ES-I3 (cell line): ENCODE data around the gene CFL1.

Experiments
- H3K36me3 ChIP-seq: 2 replicates; pipeline ENCODE4 v1.6.1; 2013; ENCODE audit warnings: mild to moderate bottlenecking, low read length, control low read depth, moderate library complexity; ENCODE audit not compliant: insufficient read depth
- H3K4me1 ChIP-seq: 2 replicates; pipeline ENCODE4 v1.6.1; 2013; ENCODE audit warnings: mild to moderate bottlenecking, control low read depth, low read length; ENCODE audit not compliant: insufficient read depth
- H3K9ac ChIP-seq: 2 replicates; pipeline ENCODE4 v1.6.1; 2013; ENCODE audit warnings: low read depth, mild to moderate bottlenecking, low read length, moderate library complexity
- H3K9me3 ChIP-seq: 2 replicates; pipeline ENCODE4 v1.6.1; 2013; ENCODE audit warnings: mild to moderate bottlenecking, low read length, moderate library complexity; ENCODE audit not compliant: control insufficient read depth, insufficient read depth

CFL1 gene

DNA sequence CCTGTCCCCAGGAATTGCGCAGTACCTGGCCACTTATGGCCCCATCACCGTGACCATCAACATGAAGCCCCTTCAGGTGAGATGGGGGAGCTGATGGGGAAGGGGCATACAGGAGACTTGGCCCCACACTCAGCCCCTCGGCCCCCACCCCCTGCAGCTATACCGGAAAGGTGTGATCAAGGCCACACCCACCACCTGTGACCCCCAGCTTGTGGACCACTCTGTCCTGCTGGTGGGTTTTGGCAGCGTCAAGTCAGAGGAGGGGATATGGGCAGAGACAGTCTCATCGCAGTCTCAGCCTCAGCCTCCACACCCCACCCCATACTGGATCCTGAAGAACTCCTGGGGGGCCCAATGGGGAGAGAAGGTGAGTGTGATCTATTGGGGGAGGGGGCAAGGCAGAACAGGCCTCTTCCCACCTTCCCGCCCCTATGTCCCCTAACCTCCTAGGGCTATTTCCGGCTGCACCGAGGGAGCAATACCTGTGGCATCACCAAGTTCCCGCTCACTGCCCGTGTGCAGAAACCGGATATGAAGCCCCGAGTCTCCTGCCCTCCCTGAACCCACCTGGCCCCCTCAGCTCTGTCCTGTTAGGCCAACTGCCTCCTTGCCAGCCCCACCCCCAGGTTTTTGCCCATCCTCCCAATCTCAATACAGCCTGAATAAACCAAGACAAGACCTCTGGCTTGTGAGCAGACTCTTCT, 25.2 kb upstream of the CFL1 start:
- no peak overlapping the region for H3K9ac ChIP-seq
- peaks cover 6% of the 10 kb centered on the region for H3K4me1 ChIP-seq
- no peaks in the 10 kb centered on the region for H3K9me3 ChIP-seq
- peaks cover 26% of the 10 kb centered on the region for H3K36me3 ChIP-seq

GRCh38 chr11:65882120-65883057, 24.4 kb upstream of the CFL1 start:
- H3K9ac ChIP-seq: no peak overlapping the region
- peaks cover 26% of the 10 kb centered on the region for H3K36me3 ChIP-seq
- H3K4me1 ChIP-seq: peaks cover 4% of the 10 kb centered on the region
- no peaks in the 10 kb centered on the region for H3K9me3 ChIP-seq

- Histone ChIP-seq H3K4me1 (peaks cover 3% of the 10 kb centered on the region; the same call in 1 of the 2 replicates), H3K36me3 (peaks cover 19% of the 10 kb centered on the region), H3K9me3 (no peaks in the 10 kb centered on the region), H3K9ac (no peak overlapping the region)
Measured at GRCh38 chr11:65880844-65881421, 23.0 kb upstream of the CFL1 start.

DNA sequence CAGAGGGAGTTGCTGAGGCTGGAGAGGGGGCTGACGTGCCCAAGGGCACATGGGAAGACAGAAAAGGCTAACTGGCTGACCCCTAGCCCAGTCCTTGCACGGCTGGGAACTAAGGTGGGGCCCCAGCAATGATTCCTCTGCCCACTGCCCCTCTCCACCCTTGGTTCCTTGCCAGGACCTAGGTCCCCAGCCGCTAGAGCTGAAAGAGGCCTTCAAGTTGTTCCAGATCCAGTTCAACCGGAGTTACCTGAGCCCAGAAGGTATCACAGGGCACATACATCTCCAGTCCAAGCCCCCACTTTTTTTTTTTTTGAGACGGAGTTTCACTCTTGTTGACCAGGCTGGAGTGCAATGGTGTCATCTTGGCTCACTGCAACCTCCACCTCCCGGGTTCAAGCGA, 22.0 kb upstream of the CFL1 start:
- no peak overlapping the region for H3K9ac ChIP-seq
- peaks cover 15% of the 10 kb centered on the region for H3K36me3 ChIP-seq
- peaks cover 3% of the 10 kb centered on the region; the same call in 1 of the 2 replicates for H3K4me1 ChIP-seq
- no peaks in the 10 kb centered on the region for H3K9me3 ChIP-seq

DNA sequence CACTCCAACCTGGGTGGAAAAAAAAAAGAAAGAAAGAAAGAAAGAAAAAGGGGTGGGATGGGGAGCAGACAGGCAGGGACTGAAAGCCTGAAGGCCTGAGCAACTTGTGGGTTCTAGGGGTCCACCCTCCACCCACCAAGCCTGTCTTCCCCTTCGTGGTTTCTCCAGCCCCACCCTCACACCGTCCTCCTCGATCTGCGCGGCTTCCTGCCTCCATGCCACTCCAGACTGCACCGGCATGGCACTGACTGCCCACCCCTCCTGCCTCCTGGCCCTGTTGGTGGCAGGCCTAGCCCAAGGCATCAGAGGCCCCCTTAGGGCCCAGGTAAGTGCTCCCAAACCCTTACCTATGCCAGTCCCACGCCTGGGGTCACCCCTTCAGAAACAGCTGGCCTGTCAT, 21.6 kb upstream of the CFL1 start, which contains the start of gene CTSW:
Gene CTSW (plus strand): TSS at position 221 of the 400 bp plus-strand sequence. CDS start 18 bp downstream, at position 239.
- no peaks in the 10 kb centered on the region for H3K9me3 ChIP-seq
- peaks cover 11% of the 10 kb centered on the region for H3K36me3 ChIP-seq
- H3K4me1 ChIP-seq: peaks cover 3% of the 10 kb centered on the region; the same call in 1 of the 2 replicates
- H3K9ac ChIP-seq: no peak within 1 kb of the TSS

- no peaks in the 10 kb centered on the region for H3K9me3 ChIP-seq
Measured at GRCh38 chr11:65873318-65874156, 15.6 kb upstream of the CFL1 start.

DNA sequence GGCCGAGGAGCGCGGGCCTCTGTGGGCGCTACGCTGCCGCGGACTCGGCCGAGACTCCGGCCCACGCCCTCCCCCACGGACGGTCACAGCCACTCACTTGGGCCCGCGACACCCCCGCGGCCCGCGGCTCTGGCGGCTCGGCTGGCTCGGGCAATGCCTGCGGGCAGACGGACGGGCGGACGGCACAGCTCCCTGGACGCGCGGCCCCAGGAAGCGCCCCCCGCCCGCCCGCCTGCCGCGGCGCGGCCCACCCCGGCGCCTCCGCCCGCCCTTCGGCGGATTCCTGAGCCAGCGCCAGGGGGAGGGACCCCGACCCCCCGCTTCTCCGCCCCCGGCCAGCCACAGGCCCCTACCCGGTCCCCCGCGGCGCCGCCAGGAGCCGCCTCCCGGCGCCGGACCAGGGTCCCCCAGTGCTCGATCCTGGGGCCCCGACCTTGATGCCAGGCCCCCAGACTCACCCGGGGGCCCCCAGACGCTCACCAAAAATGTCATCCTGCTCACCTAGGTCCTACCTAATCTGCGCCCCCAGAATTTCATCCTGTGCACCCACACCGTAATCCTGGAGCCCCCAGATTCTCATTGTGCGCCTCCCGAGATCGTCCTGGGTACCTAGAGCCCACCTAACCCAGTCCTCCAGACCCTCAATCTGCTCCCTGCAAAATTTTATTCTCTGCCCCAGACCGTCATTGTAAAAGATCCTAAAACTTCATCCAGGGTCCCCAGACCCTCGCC, 14.8 kb upstream of the CFL1 start, which contains the start of gene EFEMP2:
Gene EFEMP2 (minus strand): TSS at position 215 of the 732 bp plus-strand sequence. CDS start 446 bp downstream, outside the sequence.
- H3K9me3 ChIP-seq: no peaks in the 10 kb centered on the region
- H3K4me1 ChIP-seq: no peaks in the 10 kb centered on the region
- H3K9ac ChIP-seq: peak within 1 kb of the TSS; percentile 69
- H3K36me3 ChIP-seq: peaks cover 6% of the 10 kb centered on the region; the same call in 1 of the 2 replicates

More at GRCh38 chr11:65873318-65874156, 15.6 kb upstream of the CFL1 start:
- H3K4me1 ChIP-seq: no peaks in the 10 kb centered on the region
- peak overlapping the region; percentile 69; the same call in 1 of the 2 replicates for H3K9ac ChIP-seq
- peaks cover 6% of the 10 kb centered on the region; the same call in 1 of the 2 replicates for H3K36me3 ChIP-seq

DNA sequence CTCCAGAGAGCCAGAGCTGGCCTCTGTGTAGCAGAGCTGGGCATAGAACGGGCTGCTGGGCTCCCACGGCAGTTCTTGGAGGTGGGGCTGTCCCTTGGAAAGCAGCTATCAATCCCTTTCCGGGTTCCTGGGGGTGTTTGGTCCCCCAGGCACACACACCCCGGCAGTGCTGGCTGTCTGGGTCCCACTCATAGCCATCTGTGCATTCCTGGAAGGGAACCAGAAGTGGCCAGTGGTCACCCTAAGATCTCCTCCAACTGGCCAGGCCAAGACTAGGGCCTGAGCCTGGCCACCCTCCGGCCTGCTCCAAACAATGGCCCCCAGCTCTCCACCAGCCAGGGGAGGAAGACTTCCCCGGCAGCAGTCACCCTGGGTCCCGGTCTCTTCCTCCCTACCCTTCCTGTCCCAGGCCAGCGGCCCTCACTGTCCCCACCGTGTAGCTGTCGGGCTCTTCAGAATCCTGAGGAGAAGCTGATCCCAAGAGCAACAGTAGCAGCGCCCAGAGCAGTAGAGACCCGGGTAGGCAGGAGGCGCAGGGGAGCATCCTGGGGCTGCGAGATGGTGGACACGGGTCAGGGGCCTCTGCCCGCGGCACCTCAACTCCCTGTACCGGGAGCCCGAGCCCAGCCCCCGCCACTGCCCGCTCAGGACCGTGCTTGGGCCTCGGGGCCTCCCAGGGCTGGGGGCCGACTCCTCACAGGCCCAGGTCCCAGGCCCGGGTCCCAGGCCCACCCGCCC, 14.0 kb upstream of the CFL1 start:
- no peaks in the 10 kb centered on the region for H3K4me1 ChIP-seq
- no peaks in the 10 kb centered on the region for H3K9me3 ChIP-seq
- peak overlapping the region; percentile 30 for H3K9ac ChIP-seq
- H3K36me3 ChIP-seq: peaks cover 6% of the 10 kb centered on the region; the same call in 1 of the 2 replicates

DNA sequence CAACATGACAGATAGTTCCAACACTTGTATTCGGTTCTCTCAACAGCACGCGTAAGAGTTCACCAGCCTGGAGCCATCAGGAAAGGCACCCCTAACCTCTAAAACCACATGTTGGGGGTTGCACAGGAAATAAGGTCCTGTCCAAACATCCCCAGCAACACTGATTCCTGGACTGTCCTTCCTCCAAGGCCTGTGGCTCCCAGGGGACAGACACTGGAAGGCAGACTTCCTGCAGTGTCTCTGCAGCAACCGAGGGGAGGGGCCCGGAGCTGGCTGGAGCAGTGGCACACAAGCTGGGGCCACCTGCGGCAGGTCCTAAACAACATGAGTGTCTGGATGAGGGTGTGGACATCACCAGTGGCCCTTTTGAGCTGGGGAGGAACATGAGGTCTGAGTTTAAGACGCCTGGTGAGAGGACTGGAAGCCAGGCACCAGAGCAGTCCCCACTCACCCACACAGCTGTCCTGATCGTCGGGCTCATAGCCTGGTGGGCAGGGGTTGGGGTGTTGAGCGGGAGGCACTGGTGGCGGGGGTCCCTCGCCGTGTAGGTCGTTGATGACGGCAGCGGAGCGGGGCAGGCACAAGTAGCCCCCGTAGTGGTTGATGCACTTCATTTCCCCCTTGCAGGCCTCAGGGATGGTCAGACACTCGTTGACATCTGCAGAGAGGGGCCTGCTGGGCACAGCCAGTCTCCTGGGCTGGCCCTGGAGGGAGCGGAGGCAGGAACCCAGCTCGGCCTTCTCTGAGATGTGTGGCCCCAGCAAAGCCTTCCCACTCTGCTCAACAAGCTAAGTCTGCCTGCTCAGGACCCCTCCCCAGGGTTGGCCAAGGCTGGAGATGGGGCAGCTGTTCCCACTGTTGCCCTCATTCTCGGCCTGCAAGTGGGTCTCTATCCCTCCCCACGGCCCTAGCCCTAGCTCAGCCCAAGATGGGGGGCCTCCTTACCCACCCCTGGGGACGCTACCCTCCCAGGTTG, 13.0 kb upstream of the CFL1 start:
- Histone ChIP-seq H3K4me1 (no peaks in the 10 kb centered on the region), H3K36me3 (peaks cover 6% of the 10 kb centered on the region; the same call in 1 of the 2 replicates), H3K9ac (no peak overlapping the region), H3K9me3 (no peaks in the 10 kb centered on the region)

DNA sequence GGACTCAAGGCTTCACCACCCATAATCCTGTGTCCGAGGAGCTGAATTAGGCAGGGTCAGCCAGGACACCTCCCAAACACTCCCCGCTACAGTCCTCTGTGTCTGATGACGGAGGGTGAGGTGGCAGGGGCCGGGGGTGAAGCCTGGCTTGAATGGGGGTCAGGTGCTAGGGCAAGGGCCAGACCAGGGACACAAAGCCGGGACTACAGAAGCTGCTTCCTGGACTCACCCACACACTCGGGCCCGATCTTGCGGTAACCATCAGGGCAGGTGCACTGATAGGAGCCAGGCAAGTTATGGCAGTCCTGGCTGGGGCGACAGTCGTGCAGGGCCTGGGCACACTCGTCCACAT, 12.3 kb upstream of the CFL1 start:
- Histone ChIP-seq H3K9me3 (no peaks in the 10 kb centered on the region), H3K9ac (no peak overlapping the region), H3K4me1 (no peaks in the 10 kb centered on the region), H3K36me3 (peaks cover 6% of the 10 kb centered on the region; the same call in 1 of the 2 replicates)

DNA sequence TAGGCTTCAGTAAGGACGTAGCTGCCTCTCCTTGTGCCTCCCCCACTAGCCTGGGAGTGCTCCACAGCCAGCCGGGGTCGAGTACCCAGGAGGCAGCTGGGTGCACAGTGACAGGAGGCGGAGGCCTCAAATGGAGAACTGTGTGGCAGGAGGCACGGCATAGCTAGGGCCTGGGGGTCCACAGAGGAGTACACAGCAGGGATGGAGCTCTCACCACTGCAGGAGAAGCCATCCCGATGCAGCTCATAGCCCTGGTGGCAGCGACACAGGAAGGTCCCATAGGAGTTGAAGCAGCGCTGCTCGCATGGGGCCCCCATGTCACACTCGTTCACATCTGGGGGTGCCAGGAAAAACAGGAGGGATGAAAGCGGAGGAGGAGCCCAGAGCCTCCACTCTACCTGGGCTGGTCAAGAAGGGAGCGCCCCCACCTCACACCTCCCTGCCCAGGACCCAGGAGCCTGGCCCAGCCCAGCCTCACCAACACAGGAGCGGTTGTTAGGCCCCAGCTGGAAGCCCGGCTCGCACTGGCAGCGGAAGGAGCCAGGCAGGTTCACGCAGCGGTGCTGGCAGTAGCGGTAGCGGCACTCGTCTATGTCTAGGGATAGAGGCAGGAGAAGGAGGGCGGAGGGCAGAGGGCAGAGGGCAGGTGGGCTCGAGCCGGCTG, 11.8 kb upstream of the CFL1 start:
- H3K9me3 ChIP-seq: no peaks in the 10 kb centered on the region
- peaks cover 8% of the 10 kb centered on the region; the same call in 1 of the 2 replicates for H3K36me3 ChIP-seq
- no peaks in the 10 kb centered on the region for H3K4me1 ChIP-seq
- H3K9ac ChIP-seq: no peak overlapping the region
